ENCODE data around the gene PDE11A. TPM values are rescaled to one million over a fixed set of nuclear protein-coding genes. Genes with fewer than 3 reads are reported as not detected.
A peak's percentile ranks its signal among the peaks of the same experiment; 100 is the strongest.

PDE11A gene
- total and polyA plus RNA-seq, 2 of the 13 experiments (the other 11 are each of a cell fraction or from before 2014, with no cell fraction given), result 1.2 to 1.7 TPM

GRCh38 chr2:177812713-177813396 is 259.7 kb downstream of the PDE11A start:
- no peak for DNase-seq (ENCODE audit: low spot score)
- POLR2A ChIA-PET, result no interaction called here

GRCh38 chr2:177810906-177811305 is 261.7 kb downstream of the PDE11A start:
- ATAC-seq (no peak), FAIRE-seq (no peak), DNase-seq (ENCODE audit: low spot score) (no peak)
- Histone ChIP-seq H2AFZ (ENCODE audit: low read length) (no peak overlapping the region), H3K27ac (ENCODE audit: extremely low read length, insufficient read depth, low read length) (no peak overlapping the region), H3K4me3 (replicated peaks in 1 of 3; ENCODE audit: insufficient read depth in 1 of 3, low read depth in 2 of 3, low read length in 3 of 3) (no peak overlapping the region), H3K79me2 (ENCODE audit: insufficient read depth, low read length) (no peaks in the 10 kb centered on the region), H3K9ac (ENCODE audit: insufficient read depth, low read depth, low read length) (no peak overlapping the region), H3K4me1 (ENCODE audit: insufficient read depth, low read length) (peaks cover 5% of the 10 kb centered on the region; the same call in 1 of the 2 replicates), H4K20me1 (ENCODE audit: insufficient read depth, low read length) (no peaks in the 10 kb centered on the region), H3K4me2 (ENCODE audit: low read depth, low read length) (no peak overlapping the region), H3K9me3 (ENCODE audit: low read length) (no peaks in the 10 kb centered on the region), H3K27me3 (ENCODE audit: control insufficient read depth in 1 of 2, insufficient read depth in 2 of 2, low read length in 2 of 2) (no peaks in the 10 kb centered on the region), H3K36me3 (replicated peaks in 1 of 2; ENCODE audit: control insufficient read depth in 1 of 2, insufficient read depth in 2 of 2, low read length in 2 of 2) (no peaks in the 10 kb centered on the region)
- no TSS peak for BruUV-seq (replicated peaks)
- intact Hi-C loops (cut with micrococcal nuclease; ENCODE audit: unreplicated experiment), result no loop called here
- in situ Hi-C loops (cut with HindIII; ENCODE audit: extremely low pct_ligation_motif_present, low pct_unique_long_range_greater_than_20kb), result no loop called here
- ChIA-PET POLR2A (no interaction called here), CTCF (ENCODE audit: low intra/inter-chr PET ratio, low total read pairs) (no interaction called here)
- no peak for TF ChIP-seq ZBTB14 (CRISPR knock-in tag; IDR thresholded peaks at IDR 0.05)
- TF ChIP-seq, protein P1, sequence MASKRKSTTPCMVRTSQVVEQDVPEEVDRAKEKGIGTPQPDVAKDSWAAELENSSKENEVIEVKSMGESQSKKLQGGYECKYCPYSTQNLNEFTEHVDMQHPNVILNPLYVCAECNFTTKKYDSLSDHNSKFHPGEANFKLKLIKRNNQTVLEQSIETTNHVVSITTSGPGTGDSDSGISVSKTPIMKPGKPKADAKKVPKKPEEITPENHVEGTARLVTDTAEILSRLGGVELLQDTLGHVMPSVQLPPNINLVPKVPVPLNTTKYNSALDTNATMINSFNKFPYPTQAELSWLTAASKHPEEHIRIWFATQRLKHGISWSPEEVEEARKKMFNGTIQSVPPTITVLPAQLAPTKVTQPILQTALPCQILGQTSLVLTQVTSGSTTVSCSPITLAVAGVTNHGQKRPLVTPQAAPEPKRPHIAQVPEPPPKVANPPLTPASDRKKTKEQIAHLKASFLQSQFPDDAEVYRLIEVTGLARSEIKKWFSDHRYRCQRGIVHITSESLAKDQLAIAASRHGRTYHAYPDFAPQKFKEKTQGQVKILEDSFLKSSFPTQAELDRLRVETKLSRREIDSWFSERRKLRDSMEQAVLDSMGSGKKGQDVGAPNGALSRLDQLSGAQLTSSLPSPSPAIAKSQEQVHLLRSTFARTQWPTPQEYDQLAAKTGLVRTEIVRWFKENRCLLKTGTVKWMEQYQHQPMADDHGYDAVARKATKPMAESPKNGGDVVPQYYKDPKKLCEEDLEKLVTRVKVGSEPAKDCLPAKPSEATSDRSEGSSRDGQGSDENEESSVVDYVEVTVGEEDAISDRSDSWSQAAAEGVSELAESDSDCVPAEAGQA (IDR thresholded peaks at IDR 0.05; ENCODE audit: low read depth), result no peak
- TF ChIP-seq, protein P1 (CRISPR knock-in tag; IDR thresholded peaks at IDR 0.05; ENCODE audit: borderline replicate concordance), result no peak

More at GRCh38 chr2:177812713-177813396, 259.7 kb downstream of the PDE11A start:
- ATAC-seq, result peak; percentile 75
- TF ChIP-seq NONO (IDR thresholded peaks at IDR 0.05) (no peak), NONO (CRISPR knock-in tag; conservative IDR thresholded peaks at IDR 0.05) (no peak), STAG1 (CRISPR knock-in tag; IDR thresholded peaks at IDR 0.05) (no peak), CEBPG (CRISPR knock-in tag; IDR thresholded peaks at IDR 0.05) (no peak), MAX (IDR thresholded peaks at IDR 0.05) (no peak)
- TF ChIP-seq, protein P2, sequence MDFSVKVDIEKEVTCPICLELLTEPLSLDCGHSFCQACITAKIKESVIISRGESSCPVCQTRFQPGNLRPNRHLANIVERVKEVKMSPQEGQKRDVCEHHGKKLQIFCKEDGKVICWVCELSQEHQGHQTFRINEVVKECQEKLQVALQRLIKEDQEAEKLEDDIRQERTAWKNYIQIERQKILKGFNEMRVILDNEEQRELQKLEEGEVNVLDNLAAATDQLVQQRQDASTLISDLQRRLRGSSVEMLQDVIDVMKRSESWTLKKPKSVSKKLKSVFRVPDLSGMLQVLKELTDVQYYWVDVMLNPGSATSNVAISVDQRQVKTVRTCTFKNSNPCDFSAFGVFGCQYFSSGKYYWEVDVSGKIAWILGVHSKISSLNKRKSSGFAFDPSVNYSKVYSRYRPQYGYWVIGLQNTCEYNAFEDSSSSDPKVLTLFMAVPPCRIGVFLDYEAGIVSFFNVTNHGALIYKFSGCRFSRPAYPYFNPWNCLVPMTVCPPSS (IDR thresholded peaks at IDR 0.05), result no peak
- no peak for FAIRE-seq
- no peak overlapping the region for H3K27ac ChIP-seq (ENCODE audit: extremely low read length, insufficient read depth, low read length)
- H3K36me3 ChIP-seq (replicated peaks in 1 of 2; ENCODE audit: control insufficient read depth in 1 of 2, insufficient read depth in 2 of 2, low read length in 2 of 2), result no peaks in the 10 kb centered on the region
- intact Hi-C loops (cut with micrococcal nuclease; ENCODE audit: unreplicated experiment), result no loop called here
- no peaks in the 10 kb centered on the region for H3K9me3 ChIP-seq (ENCODE audit: low read length)
- H3K4me3 ChIP-seq (replicated peaks in 1 of 3; ENCODE audit: insufficient read depth in 1 of 3, low read depth in 2 of 3, low read length in 3 of 3), result no peak overlapping the region
- no peak overlapping the region for H3K4me2 ChIP-seq (ENCODE audit: low read depth, low read length)
- WGBS (ENCODE audit: low lambda C conversion rate), result 48% methylated on average over 2 of the region's 2 CpGs
- H3K27me3 ChIP-seq (ENCODE audit: control insufficient read depth in 1 of 2, insufficient read depth in 2 of 2, low read length in 2 of 2), result no peaks in the 10 kb centered on the region
- H3K79me2 ChIP-seq (ENCODE audit: insufficient read depth, low read length), result no peaks in the 10 kb centered on the region
- CTCF ChIA-PET (ENCODE audit: low intra/inter-chr PET ratio, low total read pairs), result no interaction called here
- no peaks in the 10 kb centered on the region for H4K20me1 ChIP-seq (ENCODE audit: insufficient read depth, low read length)
- BruUV-seq (replicated peaks), result no TSS peak
- H2AFZ ChIP-seq (ENCODE audit: low read length), result no peak overlapping the region
- H3K4me1 ChIP-seq (ENCODE audit: insufficient read depth, low read length), result peaks cover 5% of the 10 kb centered on the region; the same call in 1 of the 2 replicates
- H3K9ac ChIP-seq (ENCODE audit: insufficient read depth, low read depth, low read length), result no peak overlapping the region
- in situ Hi-C loops (cut with HindIII; ENCODE audit: extremely low pct_ligation_motif_present, low pct_unique_long_range_greater_than_20kb), result no loop called here
